ENCODE results near the gene ZDHHC14. TPM values are rescaled to one million over a fixed set of nuclear protein-coding genes. Genes with fewer than 3 reads are reported as not detected.
"Not testable (repeated sequence)": the region's sequence is repeated elsewhere in the genome, so short reads cannot be mapped to it uniquely, and the experiment has no call there.

Gene ZDHHC14
- total RNA-seq, 1 donor from 2014 or later, result 10.0 TPM

GRCh38 chr6:157555455-157556143 is 174.6 kb downstream of the ZDHHC14 start:
- DNase-seq (no peak), ATAC-seq (no peak)
- intact Hi-C loops (cut with micrococcal nuclease), result no loop called here

GRCh38 chr6:157556144-157556645 is 175.2 kb downstream of the ZDHHC14 start:
- intact Hi-C loops (cut with micrococcal nuclease), result no loop called here
- DNase-seq, result no peak
- ATAC-seq, result no peak

GRCh38 chr6:157556671-157557430 is 175.9 kb downstream of the ZDHHC14 start:
- no peak for DNase-seq
- intact Hi-C loops (cut with micrococcal nuclease), result no loop called here
- ATAC-seq, result no peak

- DNase-seq (no peak), ATAC-seq (no peak)
- intact Hi-C loops (cut with micrococcal nuclease), result no loop called here
These were observed 176.6 kb downstream of the ZDHHC14 start for GRCh38 chr6:157557559-157557958.

GRCh38 chr6:157558049-157558448 is 177.1 kb downstream of the ZDHHC14 start:
- no peak for DNase-seq

GRCh38 chr6:157558487-157559200 is 177.7 kb downstream of the ZDHHC14 start:
- ATAC-seq (no peak), DNase-seq (no peak)
- intact Hi-C loops (cut with micrococcal nuclease), result no loop called here

More at GRCh38 chr6:157558049-157558448, 177.1 kb downstream of the ZDHHC14 start:
- intact Hi-C loops (cut with micrococcal nuclease), result no loop called here
- ATAC-seq, result no peak

GRCh38 chr6:157559201-157559756 is 178.3 kb downstream of the ZDHHC14 start:
- ATAC-seq, result no peak
- no peak for DNase-seq
- intact Hi-C loops (cut with micrococcal nuclease), result no loop called here

GRCh38 chr6:157560063-157560462 is 179.1 kb downstream of the ZDHHC14 start:
- intact Hi-C loops (cut with micrococcal nuclease); ATAC-seq; DNase-seq: not testable (repeated sequence)

GRCh38 chr6:157560691-157561413 is 179.9 kb downstream of the ZDHHC14 start:
- intact Hi-C loops (cut with micrococcal nuclease), result no loop called here
- ATAC-seq, result no peak
- DNase-seq, result no peak

- ATAC-seq, result no peak
- DNase-seq, result no peak
- intact Hi-C loops (cut with micrococcal nuclease), result no loop called here
These were observed 180.4 kb downstream of the ZDHHC14 start for GRCh38 chr6:157561414-157561790.

GRCh38 chr6:157561929-157562810 is 181.2 kb downstream of the ZDHHC14 start:
- ATAC-seq (no peak), DNase-seq (no peak)
- intact Hi-C loops (cut with micrococcal nuclease), result no loop called here

GRCh38 chr6:157562997-157563396 is 182.0 kb downstream of the ZDHHC14 start:
- DNase-seq (no peak), ATAC-seq (no peak)
- intact Hi-C loops (cut with micrococcal nuclease), result no loop called here

- DNase-seq (no peak), ATAC-seq (no peak)
- intact Hi-C loops (cut with micrococcal nuclease), result no loop called here
These were observed 182.8 kb downstream of the ZDHHC14 start for GRCh38 chr6:157563611-157564284.

- no peak for DNase-seq
- ATAC-seq, result no peak
- intact Hi-C loops (cut with micrococcal nuclease), result no loop called here
These were observed 187.7 kb downstream of the ZDHHC14 start for GRCh38 chr6:157568702-157569101.

- DNase-seq, result no peak
- intact Hi-C loops (cut with micrococcal nuclease), result no loop called here
These were observed 188.6 kb downstream of the ZDHHC14 start for GRCh38 chr6:157569543-157569942.

GRCh38 chr6:157570104-157570503 is 189.1 kb downstream of the ZDHHC14 start:
- ATAC-seq (no peak), DNase-seq (no peak)
- intact Hi-C loops (cut with micrococcal nuclease), result no loop called here

More at GRCh38 chr6:157569543-157569942, 188.6 kb downstream of the ZDHHC14 start:
- ATAC-seq, result no peak

- intact Hi-C loops (cut with micrococcal nuclease), result no loop called here
- DNase-seq (no peak), ATAC-seq (no peak)
These were observed 189.8 kb downstream of the ZDHHC14 start for GRCh38 chr6:157570752-157571151.

Data from left ventricle myocardium superior (tissue), 1 donor.